ENCODE results near the gene PEF1. TPM values are rescaled to one million over a fixed set of nuclear protein-coding genes. Genes with fewer than 3 reads are reported as not detected.

PEF1 gene
- total and polyA plus RNA-seq, 4 donors, result 75.1 to 103 (median 80.8) TPM

DNA sequence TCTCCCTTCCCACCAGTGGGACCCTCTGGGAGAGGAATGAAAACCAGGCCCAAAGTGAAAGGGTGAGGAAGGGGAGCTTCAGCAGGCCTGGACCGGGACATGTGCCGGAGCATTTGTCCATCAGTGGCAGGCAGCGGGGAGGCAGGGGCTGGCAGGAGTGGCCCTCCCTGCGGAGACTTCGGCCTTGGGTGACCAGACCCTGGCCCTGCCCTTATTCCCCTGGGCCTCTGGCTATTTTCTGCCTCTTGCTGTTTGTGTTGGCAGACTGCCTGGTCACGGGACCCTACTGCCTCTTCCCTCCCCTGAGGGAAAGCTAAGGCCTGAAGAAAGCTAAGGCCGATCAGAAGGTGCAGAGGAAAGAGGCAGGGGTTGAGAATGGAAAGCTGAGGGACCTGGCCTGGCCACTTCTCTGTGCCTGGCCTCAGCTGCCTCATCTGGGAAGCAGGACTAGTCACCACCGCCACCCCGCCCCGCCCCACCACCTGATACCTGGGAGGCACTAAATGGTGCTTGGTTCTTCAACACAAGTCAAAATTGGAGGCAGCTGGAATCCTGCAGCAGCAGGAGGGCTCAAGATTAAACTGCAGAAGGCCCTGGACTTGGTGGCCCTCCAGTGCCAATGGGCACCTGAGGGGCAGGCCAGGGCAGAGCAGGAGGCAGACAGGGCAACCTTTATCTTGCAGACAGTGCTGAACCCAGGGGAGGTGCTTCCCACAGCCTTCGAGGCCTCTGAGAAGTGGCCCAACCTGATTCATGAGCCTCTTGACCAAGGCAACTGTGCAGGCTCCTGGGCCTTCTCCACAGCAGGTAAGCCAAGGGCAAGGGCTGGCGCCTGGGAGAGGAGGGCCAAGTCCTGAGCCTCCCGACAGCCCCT, 60.4 kb downstream of the PEF1 start:
- TF ChIP-seq CTCF (IDR thresholded peaks at IDR 0.05; ENCODE audit: control extremely low read depth, extremely low read depth), result no peak
- Histone ChIP-seq H3K27ac (ENCODE audit: low read depth in 1 of 2, low read length in 1 of 2) (peak overlapping the region; percentile 40 to 58), H3K9me3 (ENCODE audit: control insufficient read depth in 4 of 4, insufficient read depth in 3 of 4, low read length in 3 of 4) (no peaks in the 10 kb centered on the region), H3K9ac (ENCODE audit: insufficient read depth in 1 of 2, low read length in 2 of 2) (no peak overlapping the region), H3K4me1 (ENCODE audit: control insufficient read depth in 5 of 5, insufficient read depth in 5 of 5, low read length in 5 of 5) (peaks cover 15 to 53% (median 29%) of the 10 kb centered on the region in 5 donors), H3K4me3 (no peak overlapping the region), H3K27me3 (ENCODE audit: control insufficient read depth in 3 of 3, insufficient read depth in 3 of 3, low read length in 2 of 3) (no peaks in the 10 kb centered on the region), H3K36me3 (ENCODE audit: control insufficient read depth in 4 of 4, insufficient read depth in 4 of 4, low read length in 4 of 4) (peaks cover 0 to 23% (median 0%) of the 10 kb centered on the region in 4 donors)
- 52 to 70% methylated on average over 13 of the region's 13 CpGs for WGBS, 2 donors
- DNase-seq (peak; percentile 84 to 94 (median 86)), ATAC-seq (ENCODE audit: insufficient read depth, low FRiP score) (no peak)

DNA sequence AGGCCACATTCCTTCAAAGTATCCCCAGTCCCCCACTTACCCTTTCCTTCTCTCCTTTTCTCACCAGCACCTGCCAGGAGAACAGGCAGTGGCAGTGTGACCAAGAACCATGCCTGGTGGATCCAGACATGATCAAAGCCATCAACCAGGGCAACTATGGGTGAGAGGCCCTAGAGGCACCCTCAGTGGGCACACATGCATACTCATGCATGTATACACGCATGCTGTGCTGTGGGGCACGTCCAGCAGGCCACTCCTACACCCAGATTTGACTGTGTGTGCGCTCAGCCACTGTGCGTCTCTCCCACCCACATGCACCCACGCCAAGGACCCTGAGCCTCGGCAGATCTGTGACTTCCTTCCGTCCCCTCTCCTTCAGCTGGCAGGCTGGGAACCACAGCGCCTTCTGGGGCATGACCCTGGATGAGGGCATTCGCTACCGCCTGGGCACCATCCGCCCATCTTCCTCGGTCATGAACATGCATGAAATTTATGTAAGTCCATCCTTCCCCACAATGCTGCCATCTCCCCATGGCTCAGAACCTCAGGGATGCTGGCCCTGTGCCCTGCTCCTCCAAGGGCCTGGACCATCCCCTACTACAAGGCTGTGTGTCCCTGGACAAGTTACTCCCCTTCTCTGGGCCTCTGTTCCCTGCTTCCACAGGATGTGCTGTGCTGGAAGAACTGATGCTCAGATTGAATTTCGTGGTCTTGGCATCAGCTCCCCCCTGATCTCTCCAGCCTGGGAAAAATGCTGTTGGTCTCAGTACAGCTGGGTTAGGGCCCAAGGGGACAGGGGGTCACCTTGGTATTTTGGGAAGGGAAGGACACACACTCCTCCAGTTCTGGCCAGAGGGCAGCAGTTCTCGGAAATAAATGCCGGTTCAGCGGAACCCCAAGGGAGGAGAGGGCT, 61.3 kb downstream of the PEF1 start:
- H3K4me3 ChIP-seq, result no peak overlapping the region
- no peaks in the 10 kb centered on the region for H3K27me3 ChIP-seq (ENCODE audit: control insufficient read depth in 3 of 3, insufficient read depth in 3 of 3, low read length in 2 of 3)
- no peaks in the 10 kb centered on the region for H3K9me3 ChIP-seq (ENCODE audit: control insufficient read depth in 4 of 4, insufficient read depth in 3 of 4, low read length in 3 of 4)
- H3K36me3 ChIP-seq (ENCODE audit: control insufficient read depth in 4 of 4, insufficient read depth in 4 of 4, low read length in 4 of 4), result peaks cover 0 to 23% (median 0%) of the 10 kb centered on the region in 4 donors
- ATAC-seq (ENCODE audit: insufficient read depth, low FRiP score), result no peak
- peaks cover 16 to 52% (median 30%) of the 10 kb centered on the region in 5 donors for H3K4me1 ChIP-seq (ENCODE audit: control insufficient read depth in 5 of 5, insufficient read depth in 5 of 5, low read length in 5 of 5)
- WGBS, 2 donors, result 72 to 83% methylated on average over 16 of the region's 16 CpGs
- no peak overlapping the region for H3K9ac ChIP-seq (ENCODE audit: insufficient read depth in 1 of 2, low read length in 2 of 2)
- peak in 1 of 3 donors; percentile 51 for DNase-seq
- no peak for TF ChIP-seq CTCF (IDR thresholded peaks at IDR 0.05; ENCODE audit: control extremely low read depth, extremely low read depth)
- H3K27ac ChIP-seq (ENCODE audit: low read depth in 1 of 2, low read length in 1 of 2), result peak overlapping the region; percentile 40 to 58

GRCh38 chr1:31581821-31582810, 62.6 kb downstream of the PEF1 start:
- Histone ChIP-seq H3K9ac (ENCODE audit: insufficient read depth in 1 of 2, low read length in 2 of 2) (no peak overlapping the region), H3K27me3 (ENCODE audit: control insufficient read depth in 3 of 3, insufficient read depth in 3 of 3, low read length in 2 of 3) (no peaks in the 10 kb centered on the region), H3K9me3 (ENCODE audit: control insufficient read depth in 4 of 4, insufficient read depth in 3 of 4, low read length in 3 of 4) (no peaks in the 10 kb centered on the region), H3K36me3 (ENCODE audit: control insufficient read depth in 4 of 4, insufficient read depth in 4 of 4, low read length in 4 of 4) (peaks cover 0 to 23% (median 0%) of the 10 kb centered on the region in 4 donors), H3K4me1 (ENCODE audit: control insufficient read depth in 5 of 5, insufficient read depth in 5 of 5, low read length in 5 of 5) (peaks cover 13 to 42% (median 25%) of the 10 kb centered on the region in 5 donors), H3K27ac (ENCODE audit: low read depth in 1 of 2, low read length in 1 of 2) (peak overlapping the region; percentile 58 to 61), H3K4me3 (no peak overlapping the region)
- DNase-seq (no peak), ATAC-seq (ENCODE audit: insufficient read depth, low FRiP score) (no peak)
- 80 to 90% methylated on average over 12 of the region's 12 CpGs for WGBS, 2 donors
- no peak for TF ChIP-seq CTCF (IDR thresholded peaks at IDR 0.05; ENCODE audit: control extremely low read depth, extremely low read depth)
